IMR-90 (cell line): ENCODE data around the gene TENM4. TPM values are rescaled to one million over a fixed set of nuclear protein-coding genes. Genes with fewer than 3 reads are reported as not detected.

Experiments used
- ATAC-seq: fragments of 200-7000 bp; cut with Tn5 transposase; 2 replicates; pipeline ENCODE4 v1.9.1; 2020; ENCODE audit warnings: low read depth, mild to moderate bottlenecking, moderate library complexity
- BruUV-seq: library from RNA; stranded (reverse); fragments of 400-500 nt; replicated peaks from 2 replicates; lab custom pipeline; 2021; lab: Mats Ljungman, UMichigan
- CTCF ChIA-PET: fragments of 300-600 bp; formaldehyde crosslinking; extraction: SDS; loops from one replicate; lab custom pipeline; 2021; ENCODE audit warnings: antibody characterized with exemption; lab: Yijun Ruan, JAX
- POLR2A ChIA-PET: fragments of 300-600 bp; sonication (Branson Sonifier 250); formaldehyde crosslinking; loops from one replicate; lab custom pipeline; 2022; ENCODE audit warnings: antibody characterized with exemption; ENCODE audit not compliant: unreplicated experiment; lab: Charles Lee
- DNase-seq: peaks from one replicate; pipeline ENCODE4 v3.0.0; 2013
- H2AFZ ChIP-seq: replicated peaks from 2 replicates; pipeline ENCODE3; 2013; ENCODE audit warnings: low read length, mild to moderate bottlenecking; ENCODE audit not compliant: poor library complexity
- H2AK5ac ChIP-seq: 2 replicates; pipeline ENCODE4 v1.6.1; 2013; ENCODE audit warnings: low read depth, low read length, inconsistent platforms
- H2AK9ac ChIP-seq: replicated peaks from 2 replicates; pipeline ENCODE3; 2013; ENCODE audit warnings: mild to moderate bottlenecking, low read depth, low read length, moderate library complexity; ENCODE audit not compliant: poor library complexity
- H2BK120ac ChIP-seq: 2 replicates; pipeline ENCODE4 v1.6.1; 2013; ENCODE audit warnings: low read depth, low read length, inconsistent platforms
- H2BK15ac ChIP-seq: 3 replicates; pipeline ENCODE4 v1.6.1; 2013; ENCODE audit warnings: low read depth, low read length, inconsistent platforms
- H2BK20ac ChIP-seq: 2 replicates; pipeline ENCODE4 v1.6.1; 2013; ENCODE audit warnings: low read depth, mild to moderate bottlenecking, inconsistent platforms, low read length, moderate library complexity
- H2BK5ac ChIP-seq: 2 replicates; pipeline ENCODE4 v1.6.1; 2013; ENCODE audit warnings: mild to moderate bottlenecking, low read depth, low read length, inconsistent platforms; ENCODE audit not compliant: poor library complexity, severe bottlenecking
- H3K14ac ChIP-seq: replicated peaks from 2 replicates; pipeline ENCODE4 v1.6.1; 2013; ENCODE audit warnings: low read depth, low read length, inconsistent platforms
- H3K18ac ChIP-seq: 2 replicates; pipeline ENCODE4 v1.6.1; 2013; ENCODE audit warnings: low read depth, low read length, control low read depth
- H3K23ac ChIP-seq: 2 replicates; pipeline ENCODE4 v1.6.1; 2013; ENCODE audit warnings: low read depth, low read length, inconsistent platforms
- H3K27ac ChIP-seq: 2 replicates; pipeline ENCODE4 v1.5.1; 2013; ENCODE audit warnings: mild to moderate bottlenecking, control low read depth, low read length; ENCODE audit not compliant: insufficient read depth
- H3K27me3 ChIP-seq: 2 replicates; pipeline ENCODE4 v1.6.1; 2013; ENCODE audit warnings: low read length; ENCODE audit not compliant: control insufficient read depth, insufficient read depth
- H3K36me3 ChIP-seq: 2 replicates; pipeline ENCODE4 v1.6.1; 2013; ENCODE audit warnings: low read length, mixed read lengths; ENCODE audit not compliant: control insufficient read depth, insufficient read depth
- H3K4ac ChIP-seq: 2 replicates; pipeline ENCODE4 v1.6.1; 2013; ENCODE audit warnings: low read depth, low read length, inconsistent platforms
- H3K4me1 ChIP-seq: 2 replicates; pipeline ENCODE4 v1.6.1; 2013; ENCODE audit warnings: low read length, mixed read lengths; ENCODE audit not compliant: control insufficient read depth, insufficient read depth
- H3K4me2 ChIP-seq: 2 replicates; pipeline ENCODE4 v1.6.1; 2013; ENCODE audit warnings: low read depth, mild to moderate bottlenecking, control low read depth, low read length, moderate library complexity
- H3K4me3 ChIP-seq: 2 replicates; pipeline ENCODE4 v1.5.1; 2013; ENCODE audit warnings: low read depth, mild to moderate bottlenecking, control low read depth, low read length, moderate library complexity; ENCODE audit not compliant: insufficient read depth
- H3K56ac ChIP-seq: 2 replicates; pipeline ENCODE4 v1.6.1; 2013; ENCODE audit warnings: low read length, inconsistent platforms; ENCODE audit not compliant: insufficient read depth; ENCODE audit errors: extremely low read depth
- H3K79me1 ChIP-seq, 2 experiments: 2 replicates each; pipeline ENCODE4 v1.6.1; 2013; ENCODE audit warnings: low read length in 2 of 2, inconsistent platforms in 1 of 2, low read depth in 1 of 2
- H3K9ac ChIP-seq: 2 replicates; pipeline ENCODE4 v1.6.1; 2013; ENCODE audit warnings: low read depth, low read length, control low read depth
- H3K9me1 ChIP-seq: 2 replicates; pipeline ENCODE4 v1.6.1; 2013; ENCODE audit warnings: low read length, inconsistent platforms; ENCODE audit not compliant: insufficient read depth
- H3K9me3 ChIP-seq: 2 replicates; pipeline ENCODE4 v1.6.1; 2013; ENCODE audit warnings: low read length; ENCODE audit not compliant: control insufficient read depth, insufficient read depth
- H4K20me1 ChIP-seq: 2 replicates; pipeline ENCODE4 v1.6.1; 2013; ENCODE audit warnings: low read length, inconsistent platforms; ENCODE audit not compliant: insufficient read depth
- H4K5ac ChIP-seq: 2 replicates; pipeline ENCODE4 v1.6.1; 2013; ENCODE audit warnings: mild to moderate bottlenecking, low read depth, low read length, control low read depth
- H4K8ac ChIP-seq, 2 experiments: 2 replicates each; pipeline ENCODE4 v1.6.1; 2013; ENCODE audit warnings: low read depth in 2 of 2, low read length in 2 of 2, control low read depth in 1 of 2, inconsistent platforms in 1 of 2
- H4K91ac ChIP-seq: 2 replicates; pipeline ENCODE4 v1.6.1; 2013; ENCODE audit warnings: low read depth, low read length, inconsistent platforms; ENCODE audit not compliant: insufficient read depth
- BHLHE40 ChIP-seq: fragments of 150-350 bp; IDR thresholded peaks from 2 replicates; pipeline ENCODE4 v1.6.1; 2016; ENCODE audit warnings: mild to moderate bottlenecking, low read depth, low read length
- CEBPB ChIP-seq: IDR thresholded peaks from 2 replicates; pipeline ENCODE4 v1.6.1; 2012; ENCODE audit warnings: low read depth, low read length, improper control_type of control experiment
- MAFK ChIP-seq: IDR thresholded peaks from 2 replicates; pipeline ENCODE4 v1.6.1; 2012; ENCODE audit warnings: low read depth, low read length, improper control_type of control experiment
- MAZ ChIP-seq: IDR thresholded peaks from 2 replicates; pipeline ENCODE4 v1.6.1; 2012; ENCODE audit warnings: low read depth, mild to moderate bottlenecking, low read length, improper control_type of control experiment, moderate library complexity, borderline replicate concordance
- MXI1 ChIP-seq: IDR thresholded peaks from 2 replicates; pipeline ENCODE4 v1.6.1; 2012; ENCODE audit warnings: low read depth, mild to moderate bottlenecking, low read length, moderate library complexity, borderline replicate concordance
- RAD21 ChIP-seq: IDR thresholded peaks from 2 replicates; pipeline ENCODE4 v1.6.1; 2012; ENCODE audit warnings: low read length, improper control_type of control experiment
- RCOR1 ChIP-seq: IDR thresholded peaks from 2 replicates; pipeline ENCODE4 v1.6.1; 2012; ENCODE audit warnings: mild to moderate bottlenecking, low read length, improper control_type of control experiment; ENCODE audit not compliant: insufficient replicate concordance
- USF2 ChIP-seq: fragments of 150-350 bp; IDR thresholded peaks from 2 replicates; pipeline ENCODE4 v1.6.1; 2017; ENCODE audit warnings: mild to moderate bottlenecking, antibody characterized with exemption, low read length, low read depth
- WGBS, 2 experiments: methylation state at CpG; one replicate each; pipeline versions ENCODE4 v1.1.5 to v1.1.7; 2013; ENCODE audit warnings: missing lambda C conversion rate in 2 of 2; ENCODE audit not compliant: insufficient read length in 1 of 2; ENCODE audit errors: extremely low coverage in 2 of 2; 5-methylcytosine and 5-hydroxymethylcytosine counted together
- dilution Hi-C: fragments of 300-500 bp; cut with HindIII; formaldehyde crosslinking; loops from one replicate; pipeline ENCODE4 v1.14.3; 2018; ENCODE audit warnings: low sequenced_read_pairs; ENCODE audit not compliant: unreplicated experiment
- in situ Hi-C: fragments of 300-500 bp; cut with MboI; formaldehyde crosslinking; loops from 3 replicates; pipeline ENCODE4 v1.14.3; 2019; ENCODE audit warnings: low sequenced_read_pairs, inconsistent platforms, mixed read lengths
- intact Hi-C: fragments of 100-400 bp; cut with micrococcal nuclease; formaldehyde crosslinking; loops from 2 replicates; pipeline ENCODE4 v1.10.0; 2022
- polyA plus RNA-seq, 3 experiments: library from polyadenylated mRNA; depleted of rRNA; stranded (reverse); fragments of >200 nt; gene quantifications; 2 replicates each; pipeline ENCODE4 v1.2.3, GENCODE V29; 2012; ENCODE audit warnings: low replicate concordance in 1 of 3
- total RNA-seq: library from RNA; depleted of rRNA; stranded (reverse); fragments of >200 nt; gene quantifications from 2 replicates; pipeline ENCODE4 v1.2.3, GENCODE V29; 2012

TENM4 gene
- total and polyA plus RNA-seq, 2 of the 4 experiments (the other 2 are of a cell fraction) = 7.4 to 9.0 TPM

- Histone ChIP-seq H3K56ac (no peak overlapping the region), H2BK5ac (no peak overlapping the region), H3K27me3 (no peaks in the 10 kb centered on the region), H3K79me1 (no peaks in the 10 kb centered on the region), H3K36me3 (no peaks in the 10 kb centered on the region), H2AFZ (no peak overlapping the region), H2BK20ac (no peak overlapping the region), H3K9me1 (peaks cover 4% of the 10 kb centered on the region; the same call in 1 of the 2 replicates), H3K18ac (no peak overlapping the region), H4K20me1 (no peaks in the 10 kb centered on the region), H3K14ac (no peak overlapping the region), H3K4me1 (no peaks in the 10 kb centered on the region), H3K9ac (no peak overlapping the region), H2AK9ac (no peak overlapping the region), H3K4me3 (no peak overlapping the region), H3K27ac (no peak overlapping the region), H2BK120ac (no peak overlapping the region), H4K91ac (no peak overlapping the region), H4K5ac (no peak overlapping the region), H3K23ac (no peak overlapping the region), H4K8ac (no peak overlapping the region), H3K4me2 (no peak overlapping the region), H3K9me3 (no peaks in the 10 kb centered on the region), H2BK15ac (no peak overlapping the region), H3K4ac (no peak overlapping the region), H2AK5ac (no peak overlapping the region)
- 80% methylated on average over 1 of the region's 7 CpGs; no CpG with 5 or more reads in 1 of the 2 experiments for WGBS, 2 experiments
- dilution Hi-C loops (no loop called here), in situ Hi-C loops (no loop called here), intact Hi-C loops (no loop called here)
- no peak for DNase-seq
- ATAC-seq = no peak
- TF ChIP-seq BHLHE40 (no peak), MAZ (no peak), RAD21 (no peak), CEBPB (no peak), USF2 (no peak), MXI1 (no peak), RCOR1 (no peak), MAFK (no peak)
- BruUV-seq = no TSS peak
- POLR2A ChIA-PET = no interaction called here
- CTCF ChIA-PET = no interaction called here
These were observed 247.0 kb downstream of the TENM4 start for GRCh38 chr11:79193663-79194310.
